Non-pigmented ciliary epithelial cell (primary cell): ENCODE results near the gene TMEM119.
"Not testable (repeated sequence)": the region's sequence is repeated elsewhere in the genome, so short reads cannot be mapped to it uniquely, and the experiment has no call there.

Source experiments
- DNase-seq: peaks from one replicate; pipeline ENCODE4 v3.0.0-alpha.2; 2010; ENCODE audit warnings: low read depth

Gene TMEM119

GRCh38 chr12:108565146-108565545 lies 32.7 kb downstream of the TMEM119 start:
- no peak for DNase-seq

GRCh38 chr12:108564724-108565123 lies 33.2 kb downstream of the TMEM119 start:
- DNase-seq: no peak

- DNase-seq: no peak
Observed at GRCh38 chr12:108563804-108564151, 34.1 kb downstream of the TMEM119 start.

GRCh38 chr12:108563136-108563803 lies 34.6 kb downstream of the TMEM119 start:
- DNase-seq: peak; percentile 65

- peak; percentile 77 for DNase-seq
Observed at GRCh38 chr12:108562348-108563135, 35.3 kb downstream of the TMEM119 start, which contains the start of gene ISCU. Gene ISCU (plus strand): TSS chr12:108562596. CDS start chr12:108562623, 27 bp downstream.

GRCh38 chr12:108561852-108562347 lies 36.0 kb downstream of the TMEM119 start:
- no peak for DNase-seq

GRCh38 chr12:108560752-108561719 lies 36.8 kb downstream of the TMEM119 start, which contains the start of gene SART3:
Gene SART3 (minus strand): TSS chr12:108561173. CDS start chr12:108561154, 19 bp downstream.
- DNase-seq: peak; percentile 68

- peak; percentile 78 for DNase-seq
Observed at GRCh38 chr12:108560321-108560721, 37.6 kb downstream of the TMEM119 start.

GRCh38 chr12:108559748-108560147 lies 38.1 kb downstream of the TMEM119 start:
- no peak for DNase-seq

GRCh38 chr12:108559007-108559655 lies 38.8 kb downstream of the TMEM119 start:
- DNase-seq: no peak

- not testable (repeated sequence) for DNase-seq
Observed at GRCh38 chr12:108555383-108555782, 42.5 kb downstream of the TMEM119 start.

- DNase-seq: no peak
Observed at GRCh38 chr12:108553799-108554198, 44.1 kb downstream of the TMEM119 start.

GRCh38 chr12:108551535-108551934 lies 46.3 kb downstream of the TMEM119 start:
- peak; percentile 38 for DNase-seq

- DNase-seq: no peak
Observed at GRCh38 chr12:108548954-108549521, 48.8 kb downstream of the TMEM119 start.

- no peak for DNase-seq
Observed at GRCh38 chr12:108547686-108548085, 50.2 kb downstream of the TMEM119 start.

- no peak for DNase-seq
Observed at GRCh38 chr12:108543652-108544051, 54.2 kb downstream of the TMEM119 start.

GRCh38 chr12:108542320-108542719 lies 55.6 kb downstream of the TMEM119 start:
- DNase-seq: no peak
